Type B pancreatic cell (in vitro differentiated cells): ENCODE results near the gene RAP1GAP2. TPM values are rescaled to one million over a fixed set of nuclear protein-coding genes. Genes with fewer than 3 reads are reported as not detected.

Source experiments
- DNase-seq: peaks from one replicate; pipeline ENCODE4 v3.0.0; 2021; ENCODE audit warnings: mixed read lengths; ENCODE audit not compliant: unreplicated experiment; ENCODE audit errors: extremely low spot score
- H3K27ac Mint-ChIP-seq: 2 replicates; pipeline ENCODE4 v1.8.0; 2021; ENCODE audit warnings: mild to moderate bottlenecking, mixed read lengths
- H3K27me3 Mint-ChIP-seq: 2 replicates; pipeline ENCODE4 v1.8.0; 2021; ENCODE audit warnings: mixed read lengths
- H3K36me3 Mint-ChIP-seq: 2 replicates; pipeline ENCODE4 v1.8.0; 2021; ENCODE audit warnings: mixed read lengths
- H3K4me1 Mint-ChIP-seq: one replicate; pipeline ENCODE4 v1.8.0; 2021; ENCODE audit warnings: mixed read lengths; ENCODE audit not compliant: unreplicated experiment
- H3K4me3 Mint-ChIP-seq: 2 replicates; pipeline ENCODE4 v1.8.0; 2021; ENCODE audit warnings: mild to moderate bottlenecking, mixed read lengths
- H3K9me3 Mint-ChIP-seq: 2 replicates; pipeline ENCODE4 v1.8.0; 2021; ENCODE audit warnings: mixed read lengths
- CTCF ChIP-seq: fragments of 200-600 bp; sonication (generic); conservative IDR thresholded peaks from 2 replicates; pipeline ENCODE4 v1.5.0; 2021; ENCODE audit warnings: antibody characterized with exemption, mild to moderate bottlenecking
- total RNA-seq: library from RNA; stranded (reverse); gene quantifications from 2 replicates; pipeline ENCODE4 v1.2.1, GENCODE V29; 2021; ENCODE audit warnings: low replicate concordance

The RAP1GAP2 gene
- total RNA-seq, 1 donor from 2014 or later, result 49.7 TPM

GRCh38 chr17:2964370-2964769, 168.1 kb downstream of the RAP1GAP2 start:
- H3K27me3 Mint-ChIP-seq, result no peaks in the 10 kb centered on the region
- H3K4me1 Mint-ChIP-seq, result peaks cover 28% of the 10 kb centered on the region
- H3K27ac Mint-ChIP-seq, result peak overlapping the region; percentile 77
- no peaks in the 10 kb centered on the region for H3K36me3 Mint-ChIP-seq
- DNase-seq, result no peak
- TF ChIP-seq CTCF, result no peak
- H3K9me3 Mint-ChIP-seq, result no peaks in the 10 kb centered on the region
- no peak overlapping the region for H3K4me3 Mint-ChIP-seq

- H3K9me3 Mint-ChIP-seq, result no peaks in the 10 kb centered on the region
- H3K4me3 Mint-ChIP-seq, result no peak overlapping the region
- H3K36me3 Mint-ChIP-seq, result no peaks in the 10 kb centered on the region
- H3K4me1 Mint-ChIP-seq, result peaks cover 28% of the 10 kb centered on the region
- H3K27ac Mint-ChIP-seq, result peak overlapping the region; percentile 93
- no peak for TF ChIP-seq CTCF
- no peaks in the 10 kb centered on the region for H3K27me3 Mint-ChIP-seq
- no peak for DNase-seq
Observed at GRCh38 chr17:2964831-2965230, 168.6 kb downstream of the RAP1GAP2 start.

GRCh38 chr17:2965621-2966595, 169.7 kb downstream of the RAP1GAP2 start:
- peak overlapping the region; percentile 93 for H3K27ac Mint-ChIP-seq
- no peak for DNase-seq
- H3K9me3 Mint-ChIP-seq, result no peaks in the 10 kb centered on the region
- H3K27me3 Mint-ChIP-seq, result no peaks in the 10 kb centered on the region
- no peaks in the 10 kb centered on the region for H3K36me3 Mint-ChIP-seq
- TF ChIP-seq CTCF, result no peak
- peaks cover 19% of the 10 kb centered on the region for H3K4me1 Mint-ChIP-seq
- H3K4me3 Mint-ChIP-seq, result peak overlapping the region; percentile 46

- H3K27me3 Mint-ChIP-seq, result no peaks in the 10 kb centered on the region
- H3K4me1 Mint-ChIP-seq, result peaks cover 23% of the 10 kb centered on the region
- no peak for TF ChIP-seq CTCF
- no peak overlapping the region for H3K27ac Mint-ChIP-seq
- no peaks in the 10 kb centered on the region for H3K9me3 Mint-ChIP-seq
- no peak overlapping the region for H3K4me3 Mint-ChIP-seq
- no peaks in the 10 kb centered on the region for H3K36me3 Mint-ChIP-seq
- no peak for DNase-seq
Observed at GRCh38 chr17:2967515-2967914, 171.3 kb downstream of the RAP1GAP2 start.

GRCh38 chr17:2971851-2972250, 175.6 kb downstream of the RAP1GAP2 start:
- TF ChIP-seq CTCF, result no peak
- no peak overlapping the region for H3K4me3 Mint-ChIP-seq
- no peaks in the 10 kb centered on the region for H3K9me3 Mint-ChIP-seq
- H3K27me3 Mint-ChIP-seq, result no peaks in the 10 kb centered on the region
- no peak overlapping the region for H3K27ac Mint-ChIP-seq
- H3K4me1 Mint-ChIP-seq, result peaks cover 9% of the 10 kb centered on the region
- no peaks in the 10 kb centered on the region for H3K36me3 Mint-ChIP-seq
- no peak for DNase-seq
